NCI-H774 (cell line): ENCODE measurements around the gene ARRDC4.

ENCODE experiments used
- DNase-seq: peaks from one replicate; lab custom pipeline; 2025; lab: John Stamatoyannopoulos, UW

Gene ARRDC4, protein sequence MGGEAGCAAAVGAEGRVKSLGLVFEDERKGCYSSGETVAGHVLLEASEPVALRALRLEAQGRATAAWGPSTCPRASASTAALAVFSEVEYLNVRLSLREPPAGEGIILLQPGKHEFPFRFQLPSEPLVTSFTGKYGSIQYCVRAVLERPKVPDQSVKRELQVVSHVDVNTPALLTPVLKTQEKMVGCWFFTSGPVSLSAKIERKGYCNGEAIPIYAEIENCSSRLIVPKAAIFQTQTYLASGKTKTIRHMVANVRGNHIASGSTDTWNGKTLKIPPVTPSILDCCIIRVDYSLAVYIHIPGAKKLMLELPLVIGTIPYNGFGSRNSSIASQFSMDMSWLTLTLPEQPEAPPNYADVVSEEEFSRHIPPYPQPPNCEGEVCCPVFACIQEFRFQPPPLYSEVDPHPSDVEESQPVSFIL

DNA sequence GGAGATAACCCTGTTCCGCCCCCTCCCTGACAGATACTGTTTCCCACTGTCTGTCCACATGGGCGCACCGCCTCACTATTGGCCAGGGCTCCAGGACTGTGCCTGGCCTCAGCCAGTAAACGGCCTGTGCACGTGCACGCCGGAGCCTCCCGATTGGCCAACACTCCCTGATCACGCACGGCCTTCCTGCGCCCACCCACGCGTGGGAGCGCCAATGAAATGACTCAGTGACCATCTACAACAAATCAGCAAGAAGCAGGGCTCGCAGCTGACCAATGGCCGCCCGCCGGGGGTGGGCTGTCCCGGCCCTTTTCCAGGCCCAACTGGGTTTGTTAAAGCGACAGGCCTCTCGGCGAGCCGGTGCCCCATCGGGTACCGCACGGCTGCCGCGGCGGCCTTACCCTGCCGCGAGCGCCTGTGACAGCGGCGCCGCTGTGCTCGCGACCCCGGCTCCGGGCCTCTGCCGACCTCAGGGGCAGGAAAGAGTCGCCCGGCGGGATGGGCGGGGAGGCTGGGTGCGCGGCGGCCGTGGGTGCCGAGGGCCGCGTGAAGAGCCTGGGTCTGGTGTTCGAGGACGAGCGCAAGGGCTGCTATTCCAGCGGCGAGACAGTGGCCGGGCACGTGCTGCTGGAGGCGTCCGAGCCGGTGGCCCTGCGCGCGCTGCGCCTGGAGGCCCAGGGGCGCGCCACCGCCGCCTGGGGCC lies at the start of gene ARRDC4:
Gene ARRDC4 (plus strand): TSS at position 340 of the 703 bp plus-strand sequence. CDS start 159 bp downstream, at position 499.
- peak; percentile 99 for DNase-seq

GRCh38 chr15:97914711-97915110 lies 45.8 kb upstream of the ARRDC4 start:
- DNase-seq, result no peak

- no peak for DNase-seq
Observed at GRCh38 chr15:97915261-97915660, 45.2 kb upstream of the ARRDC4 start.

DNA sequence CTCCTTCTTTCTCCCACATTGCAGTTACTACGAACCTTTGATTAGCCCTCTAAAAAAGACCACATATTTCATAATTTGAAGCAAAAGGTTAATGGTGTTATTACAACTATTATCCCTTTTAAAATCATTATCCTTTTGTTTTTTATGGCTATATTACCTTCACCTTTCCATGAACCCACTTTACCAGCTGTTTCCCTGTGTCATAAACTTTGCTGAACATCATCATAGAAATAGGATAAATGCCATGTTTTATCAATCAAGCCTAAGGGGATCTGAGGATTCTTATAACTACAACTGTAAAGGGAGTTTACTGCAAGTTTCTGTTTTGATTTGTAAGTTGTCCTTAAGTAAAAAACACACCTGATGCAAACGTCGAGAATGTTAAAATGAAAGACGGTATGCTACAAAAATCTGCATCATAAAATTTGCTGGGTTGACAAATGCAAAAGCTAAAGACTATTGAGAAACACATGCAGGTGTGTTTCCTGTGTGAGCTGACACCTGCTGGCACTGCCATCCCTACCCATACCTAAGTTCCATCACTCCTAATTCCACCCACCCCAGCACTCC lies 39.1 kb upstream of the ARRDC4 start:
- no peak for DNase-seq

DNA sequence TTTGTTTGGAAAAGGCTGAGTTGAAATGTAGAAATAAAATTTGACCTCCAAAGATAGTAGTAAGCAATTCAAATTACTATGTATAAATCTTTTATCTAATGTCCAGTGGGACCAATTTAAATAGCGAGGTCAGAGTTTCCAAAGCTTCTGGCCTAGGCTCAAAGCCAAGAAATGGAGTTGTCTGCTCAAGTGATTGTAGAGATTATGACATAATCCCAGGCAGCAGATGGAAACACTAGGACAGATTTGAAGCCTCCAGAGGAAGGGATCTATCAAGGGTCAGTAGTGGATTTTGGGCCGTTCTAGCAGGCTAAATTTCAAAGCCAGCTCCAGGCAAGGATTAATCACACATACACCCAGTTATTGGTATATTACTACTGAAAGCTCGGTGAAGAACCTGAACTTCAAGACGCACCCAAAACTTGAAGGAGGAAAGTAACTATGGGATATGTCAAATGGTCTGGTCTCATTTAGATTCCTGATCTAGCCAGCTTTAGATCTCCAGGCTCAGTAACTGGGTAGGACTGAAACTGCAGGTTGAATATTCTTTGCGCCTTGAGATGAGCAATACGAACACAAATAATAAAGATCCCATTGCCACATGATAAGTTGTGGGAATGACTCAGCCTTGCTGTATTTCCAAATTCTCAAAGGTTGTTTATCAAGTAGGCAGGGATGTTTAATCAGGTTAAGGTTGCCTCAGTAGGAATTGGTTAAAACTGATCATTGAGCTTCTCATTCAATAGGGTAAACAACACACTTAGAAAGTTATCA lies 30.9 kb upstream of the ARRDC4 start:
- no peak for DNase-seq

DNA sequence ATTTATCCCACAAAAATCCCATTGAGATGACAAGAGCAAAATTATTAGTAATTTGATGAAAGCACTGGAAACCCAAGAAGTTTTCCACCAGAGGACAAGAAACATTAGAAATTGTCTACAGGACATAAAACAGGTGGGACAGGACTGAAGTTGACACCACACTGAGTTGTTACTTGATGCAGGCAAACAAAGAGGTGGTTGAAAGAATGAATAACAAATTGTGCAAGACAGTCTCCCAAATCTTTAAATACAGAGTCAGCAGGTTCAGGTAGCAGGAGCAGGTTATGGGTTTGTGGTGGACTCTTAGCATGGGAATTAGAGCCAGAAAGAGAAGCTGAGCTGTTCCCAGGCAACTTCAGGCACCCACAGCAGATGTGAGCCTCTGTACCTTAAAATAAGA lies 30.3 kb upstream of the ARRDC4 start:
- no peak for DNase-seq

- no peak for DNase-seq
Observed at GRCh38 chr15:97931314-97931713, 29.2 kb upstream of the ARRDC4 start.

GRCh38 chr15:97933589-97933988 lies 26.9 kb upstream of the ARRDC4 start:
- no peak for DNase-seq

DNA sequence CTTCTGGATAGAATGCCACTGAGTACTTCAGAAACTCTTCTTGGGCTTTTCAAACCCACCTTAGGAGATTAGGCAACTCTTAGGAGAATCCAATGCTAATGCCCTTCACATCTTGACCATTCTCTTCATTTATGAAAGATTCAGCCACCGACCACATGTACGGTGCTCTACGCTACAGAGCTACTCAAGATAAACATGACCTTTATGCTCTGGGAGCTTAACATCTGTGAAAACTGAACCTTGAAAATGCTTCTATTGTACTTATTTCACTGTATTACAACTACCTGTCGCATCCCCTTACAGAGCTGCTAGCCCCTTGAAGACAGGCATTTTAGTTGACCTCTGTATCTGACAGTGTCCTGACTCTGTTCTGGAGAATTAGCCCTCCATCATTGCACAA lies 19.5 kb upstream of the ARRDC4 start:
- no peak for DNase-seq

DNA sequence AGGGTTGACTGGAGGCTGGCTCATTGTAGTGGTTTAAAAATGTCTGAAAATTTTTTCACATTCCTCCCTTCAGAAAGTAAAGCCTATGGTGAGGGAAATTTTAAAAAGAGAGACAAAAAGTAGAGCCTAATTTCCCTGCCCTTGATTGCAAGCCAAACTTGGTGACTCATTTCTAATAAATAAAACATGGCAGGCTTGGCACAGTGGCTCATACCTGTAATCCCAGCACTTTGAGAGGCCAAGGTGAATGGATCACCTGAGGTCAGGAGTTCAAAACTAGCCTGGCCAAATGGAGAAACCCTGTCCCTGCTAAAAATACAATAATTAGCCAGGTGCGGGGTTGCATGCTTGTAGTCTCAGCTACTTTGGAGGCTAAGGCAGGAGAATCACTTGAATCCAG lies 18.9 kb upstream of the ARRDC4 start:
- no peak for DNase-seq

GRCh38 chr15:97944724-97945123 lies 15.8 kb upstream of the ARRDC4 start:
- no peak for DNase-seq

DNA sequence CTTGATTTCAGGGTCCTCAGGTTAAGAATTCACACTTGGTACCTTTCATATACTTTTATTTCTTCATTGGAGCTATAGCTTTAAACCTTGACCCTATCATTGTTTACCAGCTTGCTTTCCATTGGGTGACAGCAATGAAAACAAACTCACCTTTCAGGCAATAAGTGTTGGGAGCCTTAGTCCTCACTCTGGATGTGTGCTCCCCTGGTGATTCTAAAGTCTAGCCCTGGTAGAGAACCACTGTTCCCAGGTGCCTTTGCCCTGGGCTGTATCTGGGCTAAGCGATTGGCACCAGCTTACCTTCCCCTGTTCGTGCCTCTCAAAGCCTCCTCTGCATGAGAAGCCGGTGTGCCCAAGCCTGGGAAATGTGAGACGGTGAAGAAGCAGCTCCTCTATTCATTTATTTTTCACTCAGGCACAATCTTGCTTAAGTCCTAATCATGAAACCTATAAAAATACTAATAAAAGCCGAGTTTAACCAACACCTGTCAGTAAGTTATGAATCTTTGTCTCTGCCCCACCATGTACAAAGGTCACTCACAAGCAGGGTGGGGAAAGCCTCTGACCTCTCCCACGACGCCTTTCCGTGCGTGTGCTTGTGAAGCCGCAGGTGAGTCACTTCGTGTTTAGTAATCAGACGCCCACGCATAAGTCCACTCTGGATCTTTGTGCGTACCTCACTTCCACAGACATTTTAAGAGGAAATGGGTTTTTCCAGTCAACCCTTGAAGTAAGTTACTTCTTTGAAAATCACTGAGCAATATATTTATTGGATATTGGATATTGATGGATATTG lies 12.8 kb upstream of the ARRDC4 start:
- DNase-seq, result no peak

GRCh38 chr15:97953254-97953653 lies 7.2 kb upstream of the ARRDC4 start:
- DNase-seq, result no peak

- DNase-seq, result no peak
Observed at GRCh38 chr15:97953748-97954147, 6.8 kb upstream of the ARRDC4 start.

- no peak for DNase-seq
Observed at GRCh38 chr15:97955035-97955434, 5.5 kb upstream of the ARRDC4 start.

DNA sequence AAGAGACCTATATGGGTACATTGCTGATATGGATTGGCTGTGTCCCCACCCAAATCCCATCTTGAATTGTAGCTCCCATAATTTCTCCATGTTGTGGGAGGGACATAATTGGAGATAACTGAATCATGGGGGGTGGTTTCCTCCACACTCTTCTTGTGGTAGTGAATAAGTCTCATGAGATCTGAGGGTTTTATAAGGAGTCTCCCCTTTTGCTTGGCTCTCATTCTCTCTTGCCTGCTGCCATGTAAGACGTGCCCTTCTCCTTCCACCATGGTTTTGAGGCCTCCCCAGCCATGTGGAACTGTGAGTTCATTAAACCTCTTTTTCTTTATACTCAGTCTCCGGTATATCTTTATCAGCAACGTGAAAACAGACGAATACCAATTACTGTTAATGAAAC lies 5.0 kb upstream of the ARRDC4 start:
- DNase-seq, result no peak

- no peak for DNase-seq
Observed at GRCh38 chr15:97959724-97960363, 659 bp upstream of the ARRDC4 start.

- DNase-seq, result peak; percentile 17
Observed at GRCh38 chr15:97961067-97961954, 808 bp downstream of the ARRDC4 start.

DNA sequence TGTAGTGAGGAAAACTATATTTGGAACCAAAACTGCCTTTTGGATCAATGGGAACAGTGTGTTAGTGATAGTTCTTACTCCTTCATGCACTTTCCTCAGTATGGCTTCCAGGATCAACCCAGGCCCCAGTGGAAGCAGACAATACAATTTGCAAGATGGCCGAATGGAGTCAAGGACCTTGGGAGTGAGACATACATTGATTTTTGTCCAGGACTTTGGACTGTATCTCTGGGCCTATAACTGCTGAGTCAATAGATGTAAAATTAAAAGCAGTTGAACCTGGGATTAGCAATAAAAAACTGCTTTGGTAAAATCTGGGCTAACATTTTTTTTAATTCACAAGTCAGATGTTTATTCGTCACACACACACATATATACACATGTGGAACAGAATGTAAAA lies 1.8 kb downstream of the ARRDC4 start:
- DNase-seq, result no peak

- DNase-seq, result no peak
Observed at GRCh38 chr15:97963779-97964178, 3.3 kb downstream of the ARRDC4 start.
